SK-N-SH (cell line): ENCODE results near the gene CAPN9. TPM values are rescaled to one million over a fixed set of nuclear protein-coding genes. Genes with fewer than 3 reads are reported as not detected.

Experiments
- CTCF ChIA-PET: fragments of 300-600, 350-600 bp; formaldehyde crosslinking; extraction: SDS; loops from one replicate; lab custom pipeline; 2021; lab: Yijun Ruan, JAX
- POLR2A ChIA-PET: fragments of 350-600 bp; sonication (Branson Sonifier 250); formaldehyde crosslinking; extraction: SDS; loops from one replicate; lab custom pipeline; 2020; ENCODE audit warnings: antibody characterized with exemption, inconsistent platforms; lab: Yijun Ruan, JAX
- DNase-seq: peaks from one replicate; pipeline ENCODE4 v3.0.0; 2012
- H2AFZ ChIP-seq: fragments of 200-600 bp; sonication (generic); 2 replicates; pipeline ENCODE4 v1.8.1; 2016; ENCODE audit warnings: antibody characterized with exemption, mild to moderate bottlenecking, low read depth
- H3F3A ChIP-seq: fragments of 200-600 bp; sonication (generic); replicated peaks from 2 replicates; pipeline ENCODE3; 2016; ENCODE audit warnings: antibody characterized with exemption, mild to moderate bottlenecking; ENCODE audit not compliant: insufficient read depth
- H3K27ac ChIP-seq, 2 experiments: fragments of 200-500 bp in 1 of 2; fragments of 200-600 bp in 1 of 2; sonication (Bioruptor generic) in 1 of 2; sonication (generic), shearing (Covaris generic) in 1 of 2; 2 replicates each; pipeline versions ENCODE4 v1.5.1 to v1.6.1; 2014 to 2016; ENCODE audit warnings: low read depth in 2 of 2, inconsistent platforms in 1 of 2, low read length in 1 of 2, mild to moderate bottlenecking in 1 of 2, mixed read lengths in 1 of 2
- H3K27me3 ChIP-seq: fragments of 200-600 bp; sonication (generic), shearing (Covaris generic); 2 replicates; pipeline ENCODE4 v1.6.1; 2016; ENCODE audit warnings: mixed run types; ENCODE audit not compliant: insufficient read depth
- H3K36me3 ChIP-seq, 2 experiments: fragments of 200-500 bp in 1 of 2; fragments of 200-600 bp in 1 of 2; sonication (Bioruptor generic) in 1 of 2; sonication (generic) in 1 of 2; replicated peaks in 1 of 2; 2 replicates each; pipeline versions ENCODE3 to v1.5.1; 2014 to 2016; ENCODE audit warnings: low read length in 1 of 2, mild to moderate bottlenecking in 1 of 2; ENCODE audit not compliant: insufficient read depth in 2 of 2, control insufficient read depth in 1 of 2
- H3K4me1 ChIP-seq, 2 experiments: fragments of 200-500 bp in 1 of 2; fragments of 200-600 bp in 1 of 2; sonication (Bioruptor generic) in 1 of 2; sonication (generic), shearing (Covaris generic) in 1 of 2; 2 replicates each; pipeline versions ENCODE4 v1.5.1 to v1.6.1; 2014 to 2016; ENCODE audit warnings: low read depth in 1 of 2, low read length in 1 of 2, mixed run types in 1 of 2; ENCODE audit not compliant: insufficient read depth in 2 of 2, control insufficient read depth in 1 of 2
- H3K4me2 ChIP-seq: fragments of 200-600 bp; sonication (generic), shearing (Covaris generic); 2 replicates; pipeline ENCODE4 v1.6.1; 2017; ENCODE audit warnings: mixed run types
- H3K4me3 ChIP-seq, 2 experiments: fragments of 200-500 bp in 1 of 2; fragments of 200-600 bp in 1 of 2; sonication (Bioruptor generic) in 1 of 2; sonication (generic), shearing (Covaris generic) in 1 of 2; 2 replicates each; pipeline versions ENCODE4 v1.5.1 to v1.8.1; 2014 to 2016; ENCODE audit warnings: low read depth in 2 of 2, inconsistent platforms in 1 of 2, low read length in 1 of 2, mild to moderate bottlenecking in 1 of 2, mixed read lengths in 1 of 2, moderate library complexity in 1 of 2
- H3K79me2 ChIP-seq: fragments of 200-600 bp; sonication (generic); 2 replicates; pipeline ENCODE4 v1.8.1; 2017; ENCODE audit warnings: mild to moderate bottlenecking; ENCODE audit not compliant: insufficient read depth
- H3K9ac ChIP-seq: fragments of 200-600 bp; sonication (generic); 2 replicates; pipeline ENCODE4 v1.6.1; 2017; ENCODE audit warnings: mixed run types
- H3K9me2 ChIP-seq: fragments of 200-600 bp; sonication (generic); 2 replicates; pipeline ENCODE4 v1.6.1; 2017; ENCODE audit warnings: mixed run types
- H3K9me3 ChIP-seq: fragments of 200-600 bp; sonication (generic); 2 replicates; pipeline ENCODE4 v1.6.1; 2017; ENCODE audit warnings: mixed run types, mild to moderate bottlenecking, moderate library complexity
- H4K20me1 ChIP-seq: fragments of 200-600 bp; sonication (generic); 2 replicates; pipeline ENCODE4 v1.6.1; 2017; ENCODE audit warnings: mild to moderate bottlenecking, mixed run types; ENCODE audit not compliant: insufficient read depth
- EP300 ChIP-seq, 2 experiments: IDR thresholded peaks; 2 replicates each; pipeline versions ENCODE4 v1.4.0 to v1.6.1; 2012; ENCODE audit warnings: borderline replicate concordance in 1 of 2, low read depth in 1 of 2, low read length in 1 of 2
- EZH2phosphoT487 ChIP-seq: fragments of 200-600 bp; sonication (generic); IDR thresholded peaks from 2 replicates; pipeline ENCODE4 v1.6.1; 2017; ENCODE audit warnings: low read depth, mixed run types, mild to moderate bottlenecking, antibody characterized with exemption, moderate library complexity, borderline replicate concordance
- FOXJ3 ChIP-seq: sonication (generic); formaldehyde crosslinking; IDR thresholded peaks from 2 replicates; pipeline ENCODE4 v1.5.1; 2020; ENCODE audit warnings: mild to moderate bottlenecking, missing genetic modification reagents
- GATA2 ChIP-seq: sonication (generic); formaldehyde crosslinking; IDR thresholded peaks from 2 replicates; pipeline ENCODE4 v1.5.0; 2020; ENCODE audit warnings: mild to moderate bottlenecking, missing genetic modification reagents
- JUND ChIP-seq: IDR thresholded peaks from 2 replicates; pipeline ENCODE4 v1.4.0; 2012
- MAX ChIP-seq: IDR thresholded peaks from 2 replicates; pipeline ENCODE4 v1.4.0; 2012; ENCODE audit warnings: low read depth
- MXI1 ChIP-seq: IDR thresholded peaks from 2 replicates; pipeline ENCODE4 v1.6.1; 2012; ENCODE audit warnings: mild to moderate bottlenecking, low read depth, low read length, improper control_type of control experiment
- NFIC ChIP-seq: IDR thresholded peaks from 2 replicates; pipeline ENCODE4 v1.4.0; 2012; ENCODE audit warnings: borderline replicate concordance
- NRF1 ChIP-seq: IDR thresholded peaks from 2 replicates; pipeline ENCODE4 v1.6.1; 2012; ENCODE audit warnings: low read depth, mild to moderate bottlenecking, low read length
- PBX3 ChIP-seq: IDR thresholded peaks from 2 replicates; pipeline ENCODE4; 2012
- POLR2AphosphoS5 ChIP-seq: IDR thresholded peaks from 2 replicates; pipeline ENCODE4 v1.6.1; 2012; ENCODE audit warnings: low read depth, low read length
- REST ChIP-seq: IDR thresholded peaks from 2 replicates; pipeline ENCODE4 v1.6.1; 2012; ENCODE audit warnings: mild to moderate bottlenecking, low read depth, low read length, moderate library complexity
- RFX5 ChIP-seq: IDR thresholded peaks from 2 replicates; pipeline ENCODE4 v1.6.1; 2012; ENCODE audit warnings: mild to moderate bottlenecking, improper control_type of control experiment, low read length
- SIN3A ChIP-seq: IDR thresholded peaks from 2 replicates; pipeline ENCODE4 v1.6.1; 2012; ENCODE audit warnings: low read depth, mild to moderate bottlenecking, low read length, moderate library complexity, borderline replicate concordance
- SMC3 ChIP-seq: IDR thresholded peaks from 2 replicates; pipeline ENCODE4 v1.6.1; 2012; ENCODE audit warnings: low read depth, low read length, improper control_type of control experiment
- TCF12 ChIP-seq: IDR thresholded peaks from 2 replicates; pipeline ENCODE4 v1.4.0; 2012
- TEAD4 ChIP-seq: IDR thresholded peaks from 2 replicates; pipeline ENCODE4 v1.4.0; 2012; ENCODE audit warnings: mild to moderate bottlenecking, borderline replicate concordance; ENCODE audit not compliant: insufficient read depth
- WGBS: methylation state at CpG from one replicate; pipeline ENCODE4 v1.1.6; 2017; ENCODE audit warnings: low lambda C conversion rate; 5-methylcytosine and 5-hydroxymethylcytosine counted together
- polyA plus RNA-seq, 3 experiments: library from polyadenylated mRNA; depleted of rRNA; stranded (reverse); fragments of >200 nt; gene quantifications; 2 replicates each; pipeline ENCODE4 v1.2.3, GENCODE V29; 2012
- TF ChIP-seq, protein P1 (sequence below): fragments of 150-350 bp; IDR thresholded peaks from 2 replicates; pipeline ENCODE4 v1.6.1; 2016; ENCODE audit warnings: mild to moderate bottlenecking, low read depth, low read length
- TF ChIP-seq, protein P2 (sequence below): IDR thresholded peaks from 2 replicates; pipeline ENCODE4 v1.4.0; 2012; ENCODE audit warnings: low read depth, borderline replicate concordance
- TF ChIP-seq, protein P3 (sequence below): IDR thresholded peaks from 2 replicates; pipeline ENCODE4 v1.4.0; 2012; ENCODE audit warnings: low read depth, borderline replicate concordance

The CAPN9 gene
- polyA plus RNA-seq, 1 of the 3 experiments (the other 2 are of a cell fraction) = not detected

- Histone ChIP-seq H2AFZ (peak overlapping the region; percentile 43; the same call in 1 of the 2 replicates), H3K9me2 (no peaks in the 10 kb centered on the region), H3K4me1 (no peaks in the 10 kb centered on the region), H3F3A (no peaks in the 10 kb centered on the region), H3K79me2 (no peaks in the 10 kb centered on the region), H3K27me3 (no peaks in the 10 kb centered on the region), H3K4me3 (no peak overlapping the region), H3K27ac (no peak overlapping the region), H3K9ac (no peak overlapping the region), H3K9me3 (peaks cover 9% of the 10 kb centered on the region; the same call in 1 of the 2 replicates), H4K20me1 (no peaks in the 10 kb centered on the region), H3K36me3 (no peaks in the 10 kb centered on the region), H3K4me2 (no peak overlapping the region)
- ChIA-PET CTCF (interaction anchor here (1.2 to 1.7 kb wide), 3 partner anchors 10 to 65 kb away, joined by 3 to 11 read pairs (median 5); no protein-coding TSS in a partner anchor), POLR2A (no interaction called here)
- 50% methylated on average over 4 of the region's 4 CpGs for WGBS
- no peak for DNase-seq
- TF ChIP-seq EP300 (IDR thresholded peaks at IDR 0.05; ENCODE audit: borderline replicate concordance in 1 of 2, low read depth in 1 of 2, low read length in 1 of 2) (no peak), SIN3A (no peak), JUND (no peak), MAX (no peak), EZH2phosphoT487 (no peak), TEAD4 (no peak), MXI1 (no peak), REST (no peak), SMC3 (no peak), POLR2AphosphoS5 (no peak), TCF12 (no peak), PBX3 (no peak), NRF1 (no peak), RFX5 (no peak), NFIC (no peak), FOXJ3 (CRISPR knock-in tag) (no peak), GATA2 (no peak)
- TF ChIP-seq, protein P1, sequence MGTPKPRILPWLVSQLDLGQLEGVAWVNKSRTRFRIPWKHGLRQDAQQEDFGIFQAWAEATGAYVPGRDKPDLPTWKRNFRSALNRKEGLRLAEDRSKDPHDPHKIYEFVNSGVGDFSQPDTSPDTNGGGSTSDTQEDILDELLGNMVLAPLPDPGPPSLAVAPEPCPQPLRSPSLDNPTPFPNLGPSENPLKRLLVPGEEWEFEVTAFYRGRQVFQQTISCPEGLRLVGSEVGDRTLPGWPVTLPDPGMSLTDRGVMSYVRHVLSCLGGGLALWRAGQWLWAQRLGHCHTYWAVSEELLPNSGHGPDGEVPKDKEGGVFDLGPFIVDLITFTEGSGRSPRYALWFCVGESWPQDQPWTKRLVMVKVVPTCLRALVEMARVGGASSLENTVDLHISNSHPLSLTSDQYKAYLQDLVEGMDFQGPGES = no peak
- TF ChIP-seq, protein P2, sequence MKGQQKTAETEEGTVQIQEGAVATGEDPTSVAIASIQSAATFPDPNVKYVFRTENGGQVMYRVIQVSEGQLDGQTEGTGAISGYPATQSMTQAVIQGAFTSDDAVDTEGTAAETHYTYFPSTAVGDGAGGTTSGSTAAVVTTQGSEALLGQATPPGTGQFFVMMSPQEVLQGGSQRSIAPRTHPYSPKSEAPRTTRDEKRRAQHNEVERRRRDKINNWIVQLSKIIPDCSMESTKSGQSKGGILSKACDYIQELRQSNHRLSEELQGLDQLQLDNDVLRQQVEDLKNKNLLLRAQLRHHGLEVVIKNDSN = no peak
- TF ChIP-seq, protein P3, sequence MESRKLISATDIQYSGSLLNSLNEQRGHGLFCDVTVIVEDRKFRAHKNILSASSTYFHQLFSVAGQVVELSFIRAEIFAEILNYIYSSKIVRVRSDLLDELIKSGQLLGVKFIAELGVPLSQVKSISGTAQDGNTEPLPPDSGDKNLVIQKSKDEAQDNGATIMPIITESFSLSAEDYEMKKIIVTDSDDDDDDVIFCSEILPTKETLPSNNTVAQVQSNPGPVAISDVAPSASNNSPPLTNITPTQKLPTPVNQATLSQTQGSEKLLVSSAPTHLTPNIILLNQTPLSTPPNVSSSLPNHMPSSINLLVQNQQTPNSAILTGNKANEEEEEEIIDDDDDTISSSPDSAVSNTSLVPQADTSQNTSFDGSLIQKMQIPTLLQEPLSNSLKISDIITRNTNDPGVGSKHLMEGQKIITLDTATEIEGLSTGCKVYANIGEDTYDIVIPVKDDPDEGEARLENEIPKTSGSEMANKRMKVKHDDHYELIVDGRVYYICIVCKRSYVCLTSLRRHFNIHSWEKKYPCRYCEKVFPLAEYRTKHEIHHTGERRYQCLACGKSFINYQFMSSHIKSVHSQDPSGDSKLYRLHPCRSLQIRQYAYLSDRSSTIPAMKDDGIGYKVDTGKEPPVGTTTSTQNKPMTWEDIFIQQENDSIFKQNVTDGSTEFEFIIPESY = no peak
Observed at GRCh38 chr1:230808281-230808872, 61.2 kb downstream of the CAPN9 start.
